GM12864 (cell line): ENCODE measurements around the gene MYOZ1.
"Not testable (repeated sequence)": the region's sequence is repeated elsewhere in the genome, so short reads cannot be mapped to it uniquely, and the experiment has no call there.

Experiments
- DNase-seq: peaks from one replicate; pipeline ENCODE4 v3.0.0-alpha.2; 2011; ENCODE audit warnings: low read depth
- H3K4me3 ChIP-seq: 2 replicates; pipeline ENCODE4 v1.5.1; 2011; ENCODE audit warnings: mild to moderate bottlenecking, low read depth, low read length, control low read depth
- TF ChIP-seq, protein P1 (sequence below): IDR thresholded peaks from 2 replicates; pipeline ENCODE4 v1.5.1; 2011; ENCODE audit warnings: low read depth, mild to moderate bottlenecking, moderate library complexity, low read length, control low read depth, inconsistent platforms; ENCODE audit errors: missing control alignments

Gene MYOZ1, protein sequence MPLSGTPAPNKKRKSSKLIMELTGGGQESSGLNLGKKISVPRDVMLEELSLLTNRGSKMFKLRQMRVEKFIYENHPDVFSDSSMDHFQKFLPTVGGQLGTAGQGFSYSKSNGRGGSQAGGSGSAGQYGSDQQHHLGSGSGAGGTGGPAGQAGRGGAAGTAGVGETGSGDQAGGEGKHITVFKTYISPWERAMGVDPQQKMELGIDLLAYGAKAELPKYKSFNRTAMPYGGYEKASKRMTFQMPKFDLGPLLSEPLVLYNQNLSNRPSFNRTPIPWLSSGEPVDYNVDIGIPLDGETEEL

DNA sequence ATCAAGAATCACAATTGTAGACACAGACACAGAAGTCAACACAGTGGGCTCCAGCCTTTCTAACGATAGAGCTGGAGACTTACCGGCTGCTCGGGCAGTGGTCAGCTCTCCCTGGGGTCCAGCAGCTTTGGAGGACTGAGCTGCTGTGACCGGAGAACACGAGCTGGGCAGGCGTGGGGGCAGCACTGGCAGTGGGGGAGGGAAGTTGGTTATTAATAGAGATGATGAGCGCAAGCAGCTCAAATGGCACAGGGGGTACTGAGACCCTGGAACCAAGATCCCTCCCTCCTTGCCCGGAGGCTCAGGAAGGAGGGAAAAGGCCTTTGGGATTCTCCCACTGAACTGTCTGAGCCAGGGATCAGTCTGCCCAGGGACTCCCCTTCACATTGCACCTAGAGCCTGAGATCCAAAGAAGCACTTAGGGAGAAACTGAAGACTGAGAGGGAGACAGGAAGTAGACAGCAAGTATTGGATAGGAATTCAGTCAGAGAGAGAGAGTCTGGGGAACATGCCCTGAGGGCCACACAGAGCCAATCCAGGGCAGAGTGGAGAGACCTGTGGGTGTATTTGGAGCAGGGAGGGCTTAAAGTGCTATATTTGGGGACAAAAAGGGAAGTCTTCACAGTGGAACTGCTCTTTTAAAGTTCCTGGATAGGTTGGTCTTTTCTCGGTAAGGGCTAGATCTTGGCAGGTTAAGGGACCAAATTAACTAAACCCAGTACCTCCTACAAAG is at the start of gene MYOZ1:
TSS of gene MYOZ1 (minus strand) at position 147 of the 733 bp plus-strand sequence. CDS start 1,457 bp downstream, outside the sequence.
- no peak within 1 kb of the TSS for H3K4me3 ChIP-seq
- TF ChIP-seq, protein P1, sequence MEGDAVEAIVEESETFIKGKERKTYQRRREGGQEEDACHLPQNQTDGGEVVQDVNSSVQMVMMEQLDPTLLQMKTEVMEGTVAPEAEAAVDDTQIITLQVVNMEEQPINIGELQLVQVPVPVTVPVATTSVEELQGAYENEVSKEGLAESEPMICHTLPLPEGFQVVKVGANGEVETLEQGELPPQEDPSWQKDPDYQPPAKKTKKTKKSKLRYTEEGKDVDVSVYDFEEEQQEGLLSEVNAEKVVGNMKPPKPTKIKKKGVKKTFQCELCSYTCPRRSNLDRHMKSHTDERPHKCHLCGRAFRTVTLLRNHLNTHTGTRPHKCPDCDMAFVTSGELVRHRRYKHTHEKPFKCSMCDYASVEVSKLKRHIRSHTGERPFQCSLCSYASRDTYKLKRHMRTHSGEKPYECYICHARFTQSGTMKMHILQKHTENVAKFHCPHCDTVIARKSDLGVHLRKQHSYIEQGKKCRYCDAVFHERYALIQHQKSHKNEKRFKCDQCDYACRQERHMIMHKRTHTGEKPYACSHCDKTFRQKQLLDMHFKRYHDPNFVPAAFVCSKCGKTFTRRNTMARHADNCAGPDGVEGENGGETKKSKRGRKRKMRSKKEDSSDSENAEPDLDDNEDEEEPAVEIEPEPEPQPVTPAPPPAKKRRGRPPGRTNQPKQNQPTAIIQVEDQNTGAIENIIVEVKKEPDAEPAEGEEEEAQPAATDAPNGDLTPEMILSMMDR, result no peak
- DNase-seq, result no peak

DNA sequence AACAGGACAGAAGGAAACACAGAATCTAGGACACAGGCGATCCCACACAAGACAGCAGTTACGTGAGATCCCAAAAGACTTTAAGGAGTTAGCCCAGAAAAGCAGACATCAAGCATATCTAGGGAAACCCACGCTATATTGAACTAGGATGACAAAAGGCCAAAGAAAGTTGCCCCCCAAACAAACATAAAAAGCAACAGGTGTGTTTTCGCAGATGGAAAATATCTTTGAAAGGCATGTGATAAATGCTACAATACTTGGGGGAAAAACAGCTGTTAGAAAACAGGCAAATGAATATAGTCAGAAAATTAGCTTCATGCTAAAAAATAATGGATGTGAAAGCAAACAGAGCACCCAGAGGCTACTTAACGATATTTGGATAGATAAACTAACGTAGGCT is 49.5 kb upstream of the MYOZ1 start:
- DNase-seq, H3K4me3 ChIP-seq: not testable (repeated sequence)

DNA sequence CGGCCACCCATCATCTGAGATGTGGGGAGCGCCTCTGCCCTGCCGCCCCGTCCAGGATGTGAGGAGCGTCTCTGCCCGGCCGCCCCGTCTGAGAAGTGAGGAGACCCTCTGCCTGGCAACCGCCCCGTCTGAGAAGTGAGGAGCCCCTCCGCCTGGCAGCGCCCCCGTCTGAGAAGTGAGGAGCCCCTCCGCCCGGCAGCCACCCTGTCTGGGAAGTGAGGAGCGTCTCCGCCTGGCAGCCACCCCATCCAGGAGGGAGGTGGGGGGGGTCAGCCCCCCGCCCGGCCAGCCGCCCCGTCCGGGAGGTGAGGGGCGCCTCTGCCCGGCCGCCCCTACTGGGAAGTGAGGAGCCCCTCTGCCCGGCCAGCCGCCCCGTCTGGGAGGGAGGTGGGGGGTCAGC is 48.3 kb upstream of the MYOZ1 start:
- not testable (repeated sequence) for H3K4me3 ChIP-seq, DNase-seq

DNA sequence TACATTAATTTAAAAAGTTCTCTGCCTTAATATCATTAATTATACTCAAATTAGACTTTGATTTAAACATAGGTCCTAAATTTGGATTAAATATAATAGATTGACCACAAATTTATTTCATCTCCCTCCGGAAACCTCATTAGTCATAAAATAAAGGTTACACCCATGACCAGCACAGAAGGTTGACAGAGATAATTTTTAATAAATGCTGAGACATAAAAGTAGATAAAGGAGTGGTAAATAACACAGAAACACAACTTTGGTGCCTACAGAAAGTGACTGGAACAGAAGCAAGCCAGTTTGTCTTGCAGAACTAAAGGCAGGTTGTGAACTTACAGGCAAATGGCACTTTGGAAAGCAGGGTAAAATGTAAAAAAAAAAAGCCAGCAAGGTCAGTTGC is 46.4 kb upstream of the MYOZ1 start:
- not testable (repeated sequence) for H3K4me3 ChIP-seq, DNase-seq

DNA sequence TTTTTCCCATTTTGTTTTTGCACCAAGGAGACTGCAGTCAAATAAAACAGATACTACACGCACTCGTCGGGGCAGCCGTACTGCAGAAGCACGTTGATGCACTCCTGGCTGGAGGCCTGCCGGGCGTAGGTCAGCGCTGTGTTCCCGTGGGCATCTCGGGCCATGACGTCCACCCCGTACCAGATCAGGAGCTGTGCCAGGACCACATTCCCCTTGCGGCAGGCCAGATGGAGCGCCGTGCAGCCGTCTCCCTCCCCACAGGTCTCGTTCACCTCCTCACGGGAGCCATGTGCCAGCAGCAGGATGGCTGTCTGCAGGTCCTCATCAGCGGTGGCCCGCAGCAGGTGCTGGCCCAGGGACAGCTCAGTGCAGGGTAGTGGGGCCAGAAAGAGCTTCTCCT is 33.3 kb upstream of the MYOZ1 start:
- not testable (repeated sequence) for H3K4me3 ChIP-seq, DNase-seq

DNA sequence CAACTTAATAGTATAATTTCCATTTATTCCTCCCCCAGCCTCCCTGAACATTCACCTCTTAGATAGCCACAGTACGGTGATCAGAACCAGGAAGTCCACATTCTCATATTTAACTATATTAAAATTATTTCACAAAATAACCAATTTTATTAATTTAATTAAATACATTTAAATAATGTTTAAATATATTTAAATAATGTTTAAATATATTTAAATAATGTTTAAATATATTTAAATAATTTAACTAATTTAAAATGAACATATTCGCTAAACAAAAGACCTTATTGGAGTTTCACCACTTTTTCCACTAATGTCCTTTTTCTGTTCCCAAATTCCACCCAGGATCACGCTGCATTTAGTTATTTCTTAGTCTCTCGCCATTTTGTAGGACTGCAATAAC is 27.1 kb upstream of the MYOZ1 start:
- H3K4me3 ChIP-seq, DNase-seq: not testable (repeated sequence)

DNA sequence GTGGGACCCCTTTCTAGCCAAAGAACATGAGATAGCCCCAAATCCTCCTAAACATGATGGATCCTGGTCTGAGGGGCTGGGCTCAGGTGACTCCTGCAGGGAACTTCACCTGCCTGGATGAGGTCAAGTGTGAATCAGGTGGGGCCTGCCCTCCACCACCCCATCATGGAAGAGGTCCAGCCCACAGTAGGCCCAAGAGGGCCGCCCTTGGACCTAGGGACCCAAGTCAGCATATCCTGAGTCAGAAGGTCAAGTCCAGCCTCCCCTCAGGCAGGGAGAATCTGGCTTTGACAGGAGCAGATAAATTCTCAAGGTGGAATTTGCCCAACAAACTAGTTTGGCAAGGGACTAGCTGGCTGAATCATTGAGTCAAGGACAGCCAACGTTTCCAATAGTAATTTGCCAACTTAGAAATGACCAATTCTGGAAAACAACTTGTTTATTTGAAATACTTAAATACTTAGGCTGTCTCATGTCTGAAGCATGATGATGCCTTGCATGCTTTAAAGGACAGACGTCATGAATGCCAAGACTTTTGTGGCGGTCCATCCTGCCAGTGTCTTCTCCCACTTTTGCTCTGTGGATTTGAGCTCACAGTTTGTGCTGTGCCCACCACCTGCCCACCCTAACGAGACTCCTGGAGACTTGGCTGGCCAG is 25.0 kb upstream of the MYOZ1 start:
- DNase-seq, result not testable (repeated sequence)

DNA sequence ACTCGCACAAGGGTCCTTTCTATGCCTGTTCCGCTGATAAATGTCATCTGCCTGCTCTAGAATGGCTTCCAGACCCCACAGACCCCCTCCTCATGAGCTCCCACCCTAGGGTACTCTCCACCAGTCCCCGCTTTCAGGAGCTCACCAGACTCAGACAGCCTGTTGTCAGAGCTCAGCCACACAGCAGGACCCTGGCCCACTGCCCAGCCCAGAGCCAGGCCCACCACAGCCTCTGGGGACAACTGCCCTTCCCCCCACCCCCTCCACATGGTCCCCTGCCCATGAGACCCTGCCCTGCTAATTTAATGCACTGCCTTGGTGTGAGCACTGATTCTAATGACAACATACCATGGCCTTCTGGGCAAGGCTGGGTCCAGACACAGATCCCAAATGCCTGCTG is 24.3 kb upstream of the MYOZ1 start:
- H3K4me3 ChIP-seq, DNase-seq: not testable (repeated sequence)

More for the DNA sequence above, 25.0 kb upstream of the MYOZ1 start:
- not testable (repeated sequence) for H3K4me3 ChIP-seq

DNA sequence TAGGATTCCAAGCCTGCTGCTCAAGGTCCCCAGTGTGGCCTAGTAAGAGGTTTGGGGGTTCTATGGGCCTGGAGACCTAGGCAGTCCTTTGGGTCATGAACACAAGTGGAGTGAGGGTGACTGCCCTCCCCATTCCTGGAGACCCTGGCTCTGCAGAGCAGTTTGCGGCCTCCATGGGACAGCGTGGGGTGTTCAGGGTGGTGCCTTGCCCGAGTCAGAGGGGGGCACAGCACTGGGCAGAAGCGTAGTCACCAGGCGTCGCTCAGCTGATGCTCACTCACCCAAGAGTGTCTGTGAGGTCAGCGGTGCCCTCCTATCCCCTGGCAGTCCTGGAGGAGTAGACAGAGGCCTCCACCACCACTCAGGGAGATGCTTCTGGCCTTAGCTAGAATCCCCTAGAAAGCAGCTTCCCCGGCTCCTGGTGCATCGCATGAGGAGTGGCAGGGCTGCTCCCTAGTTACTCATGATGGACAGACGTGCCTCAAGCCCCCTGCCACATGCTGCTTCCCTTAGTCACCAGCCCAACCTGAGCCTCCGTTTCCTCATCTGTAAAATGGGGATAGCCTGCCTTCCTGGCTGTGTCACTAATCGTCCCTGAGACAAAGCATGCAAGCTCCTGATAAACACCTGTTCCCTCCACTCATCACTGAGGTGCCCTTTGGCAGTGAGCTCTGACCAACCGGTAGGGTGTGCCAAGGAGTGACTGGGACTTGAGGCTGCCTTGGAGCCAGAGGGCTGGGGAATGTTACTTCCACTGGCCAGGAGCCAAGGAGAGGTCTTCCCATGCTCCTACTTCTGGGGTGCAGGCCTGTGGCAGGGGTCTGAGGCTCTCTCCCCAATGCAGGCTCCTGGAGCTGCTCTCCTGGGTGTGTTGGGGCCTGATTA is 23.1 kb upstream of the MYOZ1 start:
- not testable (repeated sequence) for DNase-seq

DNA sequence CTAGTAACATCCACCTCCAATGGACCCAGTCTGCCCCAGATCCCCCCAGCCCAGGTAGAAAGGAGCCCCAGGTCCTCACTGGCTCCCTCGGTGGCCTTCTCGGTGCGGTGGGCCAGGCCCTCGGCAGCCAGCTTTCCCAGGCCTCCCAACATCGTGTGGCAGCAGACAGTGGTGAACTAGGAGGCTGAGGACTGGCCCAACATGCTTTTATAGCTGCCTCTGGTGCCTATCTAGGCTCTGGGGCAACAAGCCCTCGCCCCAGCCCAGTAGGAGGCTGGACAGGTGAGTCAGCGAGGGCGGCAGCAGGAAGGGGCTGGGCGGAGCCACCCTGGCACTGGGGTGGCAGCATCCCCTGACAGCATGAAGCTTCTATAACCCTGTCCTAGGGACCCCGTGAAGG is 22.3 kb upstream of the MYOZ1 start:
- not testable (repeated sequence) for DNase-seq, H3K4me3 ChIP-seq

More for the DNA sequence above, 23.1 kb upstream of the MYOZ1 start:
- not testable (repeated sequence) for H3K4me3 ChIP-seq

DNA sequence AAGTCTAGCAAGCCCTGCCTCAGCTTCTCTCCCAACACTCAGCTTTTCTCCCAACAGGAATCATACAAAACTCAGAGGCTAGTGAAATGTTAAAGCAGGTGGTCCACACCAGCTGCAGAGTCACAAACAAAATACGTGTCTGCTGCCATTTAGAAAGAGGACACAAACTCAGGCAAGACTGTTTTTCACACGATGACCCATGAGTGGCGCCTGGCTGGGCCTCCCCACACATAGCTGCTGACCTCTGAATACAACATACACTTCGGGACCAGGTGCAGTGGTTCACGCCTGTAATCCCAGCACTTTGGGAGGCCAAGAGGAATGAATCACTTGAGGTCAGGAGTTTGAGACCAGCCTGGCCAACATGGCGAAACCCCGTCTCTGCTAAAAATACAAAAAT is 21.4 kb upstream of the MYOZ1 start:
- not testable (repeated sequence) for DNase-seq, H3K4me3 ChIP-seq

DNA sequence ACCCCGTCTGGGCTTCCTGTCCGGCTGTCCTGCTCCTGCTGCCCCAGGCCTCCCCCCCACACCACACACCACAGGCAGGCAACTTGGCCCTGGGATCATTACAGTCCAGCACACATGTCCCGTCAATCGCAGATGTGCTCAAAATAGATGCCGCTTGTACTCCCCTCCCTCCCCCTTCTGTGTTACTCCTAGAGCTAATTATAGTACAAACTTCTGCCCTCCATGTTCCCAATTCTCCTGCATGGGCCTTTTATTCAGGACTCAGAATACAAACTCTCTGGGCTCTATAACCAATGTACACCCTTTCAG is 14.7 kb upstream of the MYOZ1 start, which contains the start of gene SYNPO2L:
TSS of gene SYNPO2L (minus strand) at position 40 of the 309 bp plus-strand sequence. CDS start 107 bp downstream, outside the sequence.
- DNase-seq, result no peak
- TF ChIP-seq, protein P1, result no peak
- H3K4me3 ChIP-seq, result no peak within 1 kb of the TSS
